ENCODE results near the gene TRAF5.

Gene TRAF5

DNA sequence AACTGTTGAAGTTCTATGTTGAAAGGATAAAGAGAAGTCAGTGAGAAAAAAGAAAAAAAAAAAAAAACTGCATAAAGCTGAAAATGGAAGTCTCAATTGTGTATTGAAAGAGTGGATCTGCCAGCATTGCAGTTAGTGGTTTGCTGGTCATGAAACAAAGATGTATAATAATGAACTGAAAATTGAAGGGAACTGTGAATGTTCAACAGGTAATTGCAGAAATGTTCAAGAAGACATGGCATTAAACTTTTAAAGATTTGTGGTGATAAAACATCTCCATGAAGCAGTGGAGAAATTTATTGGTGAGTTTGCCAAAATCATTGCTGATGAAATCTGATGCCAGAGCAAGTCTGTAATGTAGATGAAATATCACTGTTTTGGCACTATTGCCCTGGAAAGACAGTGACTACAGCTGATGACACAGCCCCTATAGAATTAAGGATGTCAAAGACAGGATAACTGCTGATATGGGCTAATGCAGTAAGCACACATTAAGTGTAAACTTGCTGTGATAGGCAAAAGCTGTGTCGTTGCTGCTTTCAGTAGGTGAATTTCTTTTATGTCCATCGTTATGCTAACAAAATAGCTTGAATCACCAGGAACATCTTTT, 94.3 kb downstream of the TRAF5 start:
- Mint-ChIP-seq H3K4me1 (ENCODE audit: low read depth) (peaks cover 6% of the 10 kb centered on the region), H3K9me3 (no peaks in the 10 kb centered on the region), H3K27ac (no peak overlapping the region), H3K4me3 (no peak overlapping the region), H3K27me3 (peaks cover 6% of the 10 kb centered on the region), H3K36me3 (ENCODE audit: low read depth) (no peaks in the 10 kb centered on the region)
- intact Hi-C loops (cut with micrococcal nuclease): no loop called here

- Mint-ChIP-seq H3K27ac (no peak overlapping the region), H3K9me3 (no peaks in the 10 kb centered on the region), H3K27me3 (no peaks in the 10 kb centered on the region), H3K4me1 (ENCODE audit: low read depth) (no peaks in the 10 kb centered on the region), H3K4me3 (no peak overlapping the region), H3K36me3 (ENCODE audit: low read depth) (no peaks in the 10 kb centered on the region)
- intact Hi-C loops (cut with micrococcal nuclease): no loop called here
Measured at GRCh38 chr1:211424018-211424417, 97.4 kb downstream of the TRAF5 start.

Measured in dendritic cell treated with granulocyte-macrophage colony-stimulating factor and Interleukin-4, amounts not matched to agents 40 ng/mL and 50 ng/mL, for 4 days (primary cell).